Suprapubic skin (tissue), 4 donors: ENCODE measurements around the gene SPINK1. TPM values are rescaled to one million over a fixed set of nuclear protein-coding genes. Genes with fewer than 3 reads are reported as not detected.
A peak's percentile ranks its signal among the peaks of the same experiment; 100 is the strongest.

Experiments used
- DNase-seq, 2 donors: peaks; one replicate each; pipeline ENCODE4 v3.0.0-alpha.2; 2019; ENCODE audit warnings: low spot score in 2 of 2
- H3K27ac ChIP-seq: fragments of 200-600 bp; sonication (generic); one replicate; pipeline ENCODE4 v1.5.1; 2019
- H3K27me3 ChIP-seq: fragments of 200-600 bp; sonication (generic); one replicate; pipeline ENCODE4 v1.5.1; 2019
- H3K36me3 ChIP-seq: fragments of 200-600 bp; sonication (generic); one replicate; pipeline ENCODE4 v1.5.1; 2019
- H3K4me1 ChIP-seq: fragments of 200-600 bp; sonication (generic); one replicate; pipeline ENCODE4 v1.5.1; 2019
- H3K4me3 ChIP-seq: fragments of 200-600 bp; sonication (generic); one replicate; pipeline ENCODE4 v1.5.1; 2019; ENCODE audit warnings: mild to moderate bottlenecking
- H3K9me3 ChIP-seq: fragments of 200-600 bp; sonication (generic); one replicate; pipeline ENCODE4 v1.5.1; 2019
- CTCF ChIP-seq, 2 donors: fragments of 200-600 bp in 1 of 2; fragments of 450-650 bp in 1 of 2; sonication (generic) in 1 of 2; IDR thresholded peaks; one replicate each; pipeline ENCODE4 v1.5.1; 2016 to 2019; ENCODE audit warnings: antibody characterized with exemption in 2 of 2, mild to moderate bottlenecking in 1 of 2, moderate library complexity in 1 of 2
- EP300 ChIP-seq: sonication (generic); formaldehyde crosslinking; IDR thresholded peaks from one replicate; pipeline ENCODE4 v1.6.1; 2017; ENCODE audit warnings: antibody characterized with exemption
- POLR2A ChIP-seq, 2 donors: fragments of 450-650 bp; IDR thresholded peaks; one replicate each; pipeline ENCODE4 v1.6.1; 2017; ENCODE audit warnings: antibody characterized with exemption in 2 of 2, mild to moderate bottlenecking in 2 of 2, moderate library complexity in 2 of 2
- POLR2AphosphoS5 ChIP-seq, 3 donors: sonication (generic); formaldehyde crosslinking; IDR thresholded peaks; one replicate each; pipeline ENCODE4 v1.6.1; 2017; ENCODE audit warnings: antibody characterized with exemption in 3 of 3
- WGBS: methylation state at CpG from one replicate; pipeline ENCODE4 v1.1.5; 2018; 5-methylcytosine and 5-hydroxymethylcytosine counted together
- total RNA-seq, 4 donors: library from RNA; depleted of rRNA; stranded (reverse); fragments of >200 nt; gene quantifications; one replicate each; pipeline ENCODE4 v1.1.0, GENCODE V29; 2016

SPINK1 gene
- total RNA-seq, 4 donors from 2014 or later = 2.5 to 64.5 TPM; not detected in 2

- 39% methylated on average over 3 of the region's 3 CpGs for WGBS
- Histone ChIP-seq H3K27me3 (no peaks in the 10 kb centered on the region), H3K9me3 (no peaks in the 10 kb centered on the region), H3K27ac (no peak overlapping the region), H3K36me3 (no peaks in the 10 kb centered on the region), H3K4me1 (no peaks in the 10 kb centered on the region), H3K4me3 (no peak overlapping the region)
- no peak for DNase-seq
- TF ChIP-seq POLR2A (IDR thresholded peaks at IDR 0.05) (no peak), CTCF (IDR thresholded peaks at IDR 0.05) (no peak), POLR2AphosphoS5 (IDR thresholded peaks at IDR 0.05) (no peak), EP300 (no peak)
Measured at GRCh38 chr5:147863454-147864158, 32.1 kb upstream of the SPINK1 start.

- Histone ChIP-seq H3K4me1 (no peaks in the 10 kb centered on the region), H3K9me3 (no peaks in the 10 kb centered on the region), H3K4me3 (no peak overlapping the region), H3K36me3 (no peaks in the 10 kb centered on the region), H3K27me3 (no peaks in the 10 kb centered on the region), H3K27ac (no peak overlapping the region)
- DNase-seq = no peak
- WGBS = 100% methylated on average over 1 of the region's 1 CpG
- TF ChIP-seq POLR2A (IDR thresholded peaks at IDR 0.05) (no peak), EP300 (no peak), CTCF (IDR thresholded peaks at IDR 0.05) (no peak), POLR2AphosphoS5 (IDR thresholded peaks at IDR 0.05) (no peak)
Measured at GRCh38 chr5:147860641-147861025, 29.2 kb upstream of the SPINK1 start.

- no peaks in the 10 kb centered on the region for H3K9me3 ChIP-seq
- H3K27ac ChIP-seq = no peak overlapping the region
- no peak for TF ChIP-seq POLR2A (IDR thresholded peaks at IDR 0.05)
- TF ChIP-seq EP300 = no peak
- no peak for TF ChIP-seq CTCF (IDR thresholded peaks at IDR 0.05)
- TF ChIP-seq POLR2AphosphoS5 (IDR thresholded peaks at IDR 0.05) = no peak
- 88% methylated on average over 3 of the region's 3 CpGs for WGBS
- DNase-seq = no peak
- H3K4me1 ChIP-seq = no peaks in the 10 kb centered on the region
- H3K36me3 ChIP-seq = no peaks in the 10 kb centered on the region
- H3K4me3 ChIP-seq = no peak overlapping the region
- no peaks in the 10 kb centered on the region for H3K27me3 ChIP-seq
Measured at GRCh38 chr5:147859962-147860640, 28.6 kb upstream of the SPINK1 start.

- DNase-seq = no peak
- Histone ChIP-seq H3K36me3 (no peaks in the 10 kb centered on the region), H3K9me3 (no peaks in the 10 kb centered on the region), H3K27ac (no peak overlapping the region), H3K4me3 (no peak overlapping the region), H3K4me1 (no peaks in the 10 kb centered on the region), H3K27me3 (no peaks in the 10 kb centered on the region)
- TF ChIP-seq POLR2AphosphoS5 (IDR thresholded peaks at IDR 0.05) (no peak), EP300 (no peak), CTCF (IDR thresholded peaks at IDR 0.05) (no peak), POLR2A (IDR thresholded peaks at IDR 0.05) (no peak)
- WGBS = 41% methylated on average over 1 of the region's 1 CpG
Measured at GRCh38 chr5:147858565-147858964, 27.1 kb upstream of the SPINK1 start.

GRCh38 chr5:147857302-147858129, 26.0 kb upstream of the SPINK1 start:
- WGBS = 1% methylated on average over 2 of the region's 2 CpGs
- peak; percentile 54 to 77 for TF ChIP-seq CTCF (IDR thresholded peaks at IDR 0.05)
- TF ChIP-seq EP300 = no peak
- Histone ChIP-seq H3K4me3 (no peak overlapping the region), H3K27ac (no peak overlapping the region), H3K9me3 (no peaks in the 10 kb centered on the region), H3K36me3 (no peaks in the 10 kb centered on the region), H3K4me1 (no peaks in the 10 kb centered on the region), H3K27me3 (no peaks in the 10 kb centered on the region)
- peak in 1 of 2 donors; percentile 64 for DNase-seq
